GM12878 (cell line): Measurements from ENCODE around the gene AP1M1. TPM values are rescaled to one million over a fixed set of nuclear protein-coding genes. Genes with fewer than 3 reads are reported as not detected.

Experiments
- ATAC-seq: fragments of 200-7000 bp; cut with Tn5 transposase; 3 replicates; pipeline ENCODE4 v1.9.1; 2020; ENCODE audit warnings: mild to moderate bottlenecking, moderate library complexity
- Bru-seq: library from RNA; stranded (reverse); fragments of 400-500 nt; gene quantifications from one replicate; lab custom pipeline; 2021; lab: Mats Ljungman, UMichigan
- BruChase-seq, 2 experiments: library from RNA; stranded (reverse); fragments of 400-500 nt; gene quantifications; one replicate each; lab custom pipeline; 2021; lab: Mats Ljungman, UMichigan
- BruUV-seq: library from RNA; stranded (reverse); fragments of 400-500 nt; replicated peaks from 2 replicates; lab custom pipeline; 2021; lab: Mats Ljungman, UMichigan
- CTCF ChIA-PET: fragments of 300-600 bp; sonication (Branson Sonifier 250); formaldehyde crosslinking; extraction: SDS; loops from one replicate; lab custom pipeline; 2021; ENCODE audit warnings: inconsistent platforms; lab: Yijun Ruan, JAX
- POLR2A ChIA-PET: fragments of 350-600 bp; formaldehyde crosslinking; extraction: SDS; loops from one replicate; lab custom pipeline; 2021; ENCODE audit warnings: inconsistent platforms; lab: Charles Lee
- RAD21 ChIA-PET: fragments of 300-600 bp; sonication (Branson Sonifier 250); formaldehyde crosslinking; loops from one replicate; lab custom pipeline; 2023; ENCODE audit warnings: antibody characterized with exemption; ENCODE audit not compliant: unreplicated experiment; lab: Charles Lee
- SMC1A ChIA-PET: fragments of 300-600 bp; sonication (Branson Sonifier 250); formaldehyde crosslinking; loops from one replicate; lab custom pipeline; 2023; ENCODE audit not compliant: unreplicated experiment, uncharacterized antibody; lab: Charles Lee
- DNase-seq: peaks from one replicate; pipeline ENCODE4 v3.0.0-alpha.2; 2011; ENCODE audit warnings: low read depth, low spot score
- FAIRE-seq: peaks from 3 replicates; lab custom pipeline; 2011; peaks lifted over from hg19 to GRCh38; lab: Jason Lieb, UNC
- H2AFZ ChIP-seq: 2 replicates; pipeline ENCODE4 v1.6.0; 2011; ENCODE audit warnings: low read depth, low read length, control low read depth; ENCODE audit not compliant: control insufficient read depth
- H3K27ac ChIP-seq: 2 replicates; pipeline ENCODE4 v1.5.1; 2011; ENCODE audit warnings: control low read depth; ENCODE audit not compliant: control insufficient read depth, insufficient read depth
- H3K27me3 ChIP-seq, 2 experiments: replicated peaks in 1 of 2; 2 replicates each; pipeline versions ENCODE4 v1.6.0 to v1.6.1; 2011; ENCODE audit warnings: low read length in 1 of 2; ENCODE audit not compliant: control insufficient read depth in 2 of 2, insufficient read depth in 2 of 2
- H3K36me3 ChIP-seq, 2 experiments: 2 replicates each; pipeline ENCODE4 v1.5.1; 2011; ENCODE audit warnings: low read length in 1 of 2; ENCODE audit not compliant: control insufficient read depth in 2 of 2, insufficient read depth in 2 of 2
- H3K4me1 ChIP-seq: 2 replicates; pipeline ENCODE4 v1.6.1; 2011; ENCODE audit warnings: mild to moderate bottlenecking, low read length, moderate library complexity, mixed read lengths; ENCODE audit not compliant: control insufficient read depth, insufficient read depth
- H3K4me2 ChIP-seq: 2 replicates; pipeline ENCODE4 v1.6.0; 2011; ENCODE audit warnings: control low read depth; ENCODE audit not compliant: control insufficient read depth, insufficient read depth
- H3K4me3 ChIP-seq: fragments of 200-600 bp; sonication (generic); 2 replicates; pipeline ENCODE4 v1.5.1; 2016
- H3K79me2 ChIP-seq: 2 replicates; pipeline ENCODE4 v1.6.0; 2011; ENCODE audit warnings: low read length; ENCODE audit not compliant: control insufficient read depth, insufficient read depth
- H3K9ac ChIP-seq: 2 replicates; pipeline ENCODE4 v1.8.0; 2011; ENCODE audit warnings: low read length, control low read depth, mixed read lengths; ENCODE audit not compliant: control insufficient read depth, insufficient read depth
- H3K9me3 ChIP-seq: replicated peaks from 3 replicates; pipeline ENCODE4 v1.5.1; 2011; ENCODE audit warnings: mild to moderate bottlenecking, low read length; ENCODE audit not compliant: control insufficient read depth, insufficient read depth
- H4K20me1 ChIP-seq: 2 replicates; pipeline ENCODE4 v1.6.0; 2011; ENCODE audit not compliant: control insufficient read depth, insufficient read depth
- BCL11A ChIP-seq: IDR thresholded peaks from 2 replicates; pipeline ENCODE4 v1.6.1; 2011; ENCODE audit warnings: low read depth, low read length
- E4F1 ChIP-seq: fragments of 450-650 bp; IDR thresholded peaks from 2 replicates; pipeline ENCODE4 v1.6.1; 2018; ENCODE audit warnings: borderline replicate concordance, mild to moderate bottlenecking; ENCODE audit not compliant: partially characterized antibody
- FOS ChIP-seq: IDR thresholded peaks from 3 replicates; pipeline ENCODE4 v1.6.1; 2011; ENCODE audit warnings: borderline replicate concordance; ENCODE audit not compliant: insufficient read length; ENCODE audit errors: extremely low read depth
- HDAC6 ChIP-seq: fragments of 200-600 bp; sonication (generic); IDR thresholded peaks from one replicate; pipeline ENCODE4 v1.8.0; 2017; ENCODE audit warnings: antibody characterized with exemption; ENCODE audit not compliant: unreplicated experiment
- NKRF ChIP-seq: fragments of 450-650 bp; conservative IDR thresholded peaks from 2 replicates; pipeline ENCODE4 v1.6.1; 2017; ENCODE audit warnings: mild to moderate bottlenecking, moderate library complexity
- RBBP5 ChIP-seq: fragments of 200-600 bp; sonication (generic); conservative IDR thresholded peaks from 2 replicates; pipeline ENCODE4 v1.6.1; 2016
- TARDBP ChIP-seq: IDR thresholded peaks from 2 replicates; pipeline ENCODE4 v1.6.1; 2016; ENCODE audit warnings: borderline replicate concordance
- TCF12 ChIP-seq: IDR thresholded peaks from 2 replicates; pipeline ENCODE4 v1.6.1; 2011; ENCODE audit warnings: low read depth, mild to moderate bottlenecking, low read length
- WRNIP1 ChIP-seq: IDR thresholded peaks from 2 replicates; pipeline ENCODE4 v1.6.1; 2011; ENCODE audit warnings: low read depth, low read length, improper control_type of control experiment, borderline replicate concordance
- ZNF217 ChIP-seq: fragments of 450-650 bp; IDR thresholded peaks from 2 replicates; pipeline ENCODE4 v1.6.1; 2017; ENCODE audit warnings: antibody characterized with exemption, mild to moderate bottlenecking
- ZNF274 ChIP-seq: IDR thresholded peaks from one replicate; pipeline ENCODE4 v1.8.0; 2011; ENCODE audit not compliant: insufficient read length, insufficient read depth
- WGBS: methylation state at CpG from one replicate; pipeline ENCODE4 v1.1.6; 2016; ENCODE audit warnings: low lambda C conversion rate; ENCODE audit not compliant: insufficient replicate concordance, insufficient coverage; ENCODE audit errors: missing lambda C conversion rate; 5-methylcytosine and 5-hydroxymethylcytosine counted together
- in situ Hi-C: fragments of 300-500 bp; cut with MboI; formaldehyde crosslinking; loops from 9 replicates; pipeline ENCODE4 v1.14.3; 2018; ENCODE audit warnings: mixed read lengths
- intact Hi-C: fragments of 100-400 bp; cut with micrococcal nuclease; formaldehyde crosslinking; loops from one replicate; pipeline ENCODE4 v1.14.2; 2022; ENCODE audit not compliant: unreplicated experiment
- long read RNA-seq, 2 experiments: library from polyadenylated mRNA; unstranded; transcript quantifications; one replicate each; pipeline ENCODE4 v2.0.0, GENCODE V29; 2019 to 2020
- polyA minus RNA-seq, 3 experiments: library from RNA; depleted of rRNA, polyadenylated mRNA; stranded (reverse); fragments of >200 nt; gene quantifications; 2 replicates each; pipeline ENCODE4 v1.2.3, GENCODE V29; 2011
- polyA plus RNA-seq, 11 experiments: library from polyadenylated mRNA; depleted of rRNA in 4 of 11; unstranded in 6 of 11; stranded (reverse) in 5 of 11; fragments of >200 nt; fragmentation: Nextera tagmentation in 4 of 11; fragmentation: Illumina TruSeq in 1 of 11; extraction: Ambion mirVana in 4 of 11; extraction: Trizol in 1 of 11; gene quantifications; 1 replicate in 1 of 11; 2 replicates in 10 of 11; pipeline versions ENCODE4 v1.2.1 to v1.2.3, GENCODE V29; 2011 to 2016; ENCODE audit warnings: inconsistent platforms in 2 of 11, missing spikeins in 2 of 11, low read depth in 1 of 11
- total RNA-seq, 4 experiments: library from RNA; depleted of rRNA in 3 of 4; stranded (reverse); fragments of >200 nt in 3 of 4; fragmentation: Illumina TruSeq in 1 of 4; extraction: Trizol in 1 of 4; gene quantifications; 2 replicates each; pipeline versions ENCODE4 v1.2.1 to v1.2.3, GENCODE V29; 2013 to 2021
- TF ChIP-seq, protein P1 (sequence below): fragments of 450-650 bp; IDR thresholded peaks from 2 replicates; pipeline ENCODE4 v1.6.1; 2014; ENCODE audit warnings: mild to moderate bottlenecking

The AP1M1 gene
- total RNA-seq (2013; cell fraction: nucleolus; rRNA removed), result 32.4 and 32.5 TPM in 2 replicates
- total RNA-seq (2014; rRNA removed), result 60.9 and 74.8 TPM in 2 replicates
- 26.7 and 28.8 TPM in 2 replicates for total RNA-seq (2014; rRNA removed; fragmentation: Illumina TruSeq; extraction: Trizol)
- total RNA-seq (2021), result 74.7 and 76.5 TPM in 2 replicates
- polyA plus RNA-seq (2011; ENCODE audit: low read depth), result 18.0 TPM
- polyA plus RNA-seq (2011; rRNA removed), result 25.4 and 37.8 TPM in 2 replicates
- 53.3 and 59.2 TPM in 2 replicates for polyA plus RNA-seq (2011; cell fraction: cytosol; rRNA removed)
- polyA plus RNA-seq (2011; cell fraction: nucleus; rRNA removed), result 80.0 and 94.6 TPM in 2 replicates
- 51.9 and 71.8 TPM in 2 replicates for polyA plus RNA-seq (2012)
- polyA plus RNA-seq (2014; fragmentation: Illumina TruSeq; extraction: Trizol), result 33.8 and 36.8 TPM in 2 replicates
- polyA plus RNA-seq (2014; fragmentation: Nextera tagmentation; extraction: Ambion mirVana), result 1 to 10 TPM; 1.0 to 5.6 TPM
- 51.6 and 64.7 TPM in 2 replicates for polyA plus RNA-seq (2014; rRNA removed)
- polyA plus RNA-seq (2016; fragmentation: Nextera tagmentation; extraction: Ambion mirVana), result 100 to 1,000 TPM; 108 to 116 TPM
- 37.5 and 44.4 TPM in 2 replicates for polyA minus RNA-seq (2011; rRNA and poly(A)+ RNA removed)
- polyA minus RNA-seq (2011; cell fraction: cytosol; rRNA and poly(A)+ RNA removed), result 26.2 and 33.3 TPM in 2 replicates
- polyA minus RNA-seq (2011; cell fraction: nucleus; rRNA and poly(A)+ RNA removed), result 24.3 and 42.8 TPM in 2 replicates
- Bru-seq, nascent RNA, result percentile 63 among the genes with signal in this experiment
- BruChase-seq, experiment 1, labeled RNA remaining after a 6-hour chase, result percentile 76 among the genes with signal in this experiment
- percentile 72 among the genes with signal in this experiment for BruChase-seq, experiment 2, labeled RNA remaining after a 2-hour chase
- long read RNA-seq, experiment 1, full-length matches to known transcripts, result 123 of 129 reads
- long read RNA-seq, experiment 1, partial matches to known transcripts, result 0 of 129 reads
- long read RNA-seq, experiment 1, other reads (novel, unspliced or antisense), result 6 of 129 reads
- long read RNA-seq, experiment 2, full-length matches to known transcripts, result 40 of 41 reads
- long read RNA-seq, experiment 2, partial matches to known transcripts, result 1 of 41 reads
- long read RNA-seq, experiment 2, other reads (novel, unspliced or antisense), result 0 of 41 reads

- CTCF ChIA-PET, result interaction anchor here (0.6 to 7.3 kb wide), 6 partner anchors 11 to 156 kb away, joined by 3 to 44 read pairs (median 4); partner anchors contain the start of gene FAM32A
- peak; percentile 95 for FAIRE-seq
- in situ Hi-C loops, result no loop called here
- no peak for TF ChIP-seq WRNIP1
- TF ChIP-seq TCF12, result 0 out of 2 replicates have a peak, but pooled peaks have one; percentile 59
- peak; percentile 86 for TF ChIP-seq E4F1
- no peak for TF ChIP-seq FOS
- TF ChIP-seq HDAC6, result no peak
- TF ChIP-seq ZNF217, result no peak
- TF ChIP-seq ZNF274, result no peak
- TF ChIP-seq TARDBP, result no peak
- TF ChIP-seq, protein P1, sequence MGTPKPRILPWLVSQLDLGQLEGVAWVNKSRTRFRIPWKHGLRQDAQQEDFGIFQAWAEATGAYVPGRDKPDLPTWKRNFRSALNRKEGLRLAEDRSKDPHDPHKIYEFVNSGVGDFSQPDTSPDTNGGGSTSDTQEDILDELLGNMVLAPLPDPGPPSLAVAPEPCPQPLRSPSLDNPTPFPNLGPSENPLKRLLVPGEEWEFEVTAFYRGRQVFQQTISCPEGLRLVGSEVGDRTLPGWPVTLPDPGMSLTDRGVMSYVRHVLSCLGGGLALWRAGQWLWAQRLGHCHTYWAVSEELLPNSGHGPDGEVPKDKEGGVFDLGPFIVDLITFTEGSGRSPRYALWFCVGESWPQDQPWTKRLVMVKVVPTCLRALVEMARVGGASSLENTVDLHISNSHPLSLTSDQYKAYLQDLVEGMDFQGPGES, result no peak
- peak; percentile 62; the same call in 1 of the 2 replicates for TF ChIP-seq NKRF
- TF ChIP-seq RBBP5, result no peak
- no peak for TF ChIP-seq BCL11A
Measured at GRCh38 chr19:16197622-16198369, at the start of gene AP1M1. AP1M1 (plus strand) TSS chr19:16197911; CDS start chr19:16198027, 116 bp downstream.

More at GRCh38 chr19:16197622-16198369, at the start of gene AP1M1:
- intact Hi-C loops, result no loop called here
- peak; percentile 98 for DNase-seq
- H3K4me2 ChIP-seq, result peak within 1 kb of the TSS; percentile 97
- ChIA-PET RAD21 (interaction anchor here (0.6 to 1.4 kb wide), 7 partner anchors 12 to 620 kb away, joined by 3 to 13 read pairs (median 3); partner anchors contain the start of genes FAM32A and HSH2D), SMC1A (interaction anchor here (0.6 to 2.7 kb wide), 10 partner anchors 10 to 1182 kb away, joined by 3 to 18 read pairs (median 4); partner anchors contain the start of genes FAM32A and HSH2D), POLR2A (interaction anchor here (0.6 to 1.8 kb wide), 7 partner anchors 12 to 474 kb away, joined by 3 to 12 read pairs (median 4); partner anchors contain the start of genes FAM32A and TPM4)
- peak within 1 kb of the TSS; percentile 88 for H3K9ac ChIP-seq
- H4K20me1 ChIP-seq, result no peaks in the 10 kb centered on the region; the same call in 1 of the 2 replicates
- peak within 1 kb of the TSS; percentile 83 for H3K27ac ChIP-seq
- H2AFZ ChIP-seq, result peak within 1 kb of the TSS; percentile 97
- H3K79me2 ChIP-seq, result peaks cover 27% of the 10 kb centered on the region
- peaks cover 13% of the 10 kb centered on the region for H3K4me1 ChIP-seq
- H3K9me3 ChIP-seq, result no peaks in the 10 kb centered on the region
- no TSS peak for BruUV-seq
- H3K36me3 ChIP-seq, result peaks cover 0 to 3% of the 10 kb centered on the region in 2 experiments; a peak in 1 of 4 replicates
- H3K4me3 ChIP-seq, result peak within 1 kb of the TSS; percentile 84
- H3K27me3 ChIP-seq, result no peaks in the 10 kb centered on the region
- under 1% methylated on average over 65 of the region's 65 CpGs for WGBS
- ATAC-seq, result peak; percentile 99
